ENCODE measurements around the gene NECTIN4.
A peak's percentile ranks its signal among the peaks of the same experiment; 100 is the strongest.
"Not testable (repeated sequence)": the region's sequence is repeated elsewhere in the genome, so short reads cannot be mapped to it uniquely, and the experiment has no call there.

Gene NECTIN4

GRCh38 chr1:161038523-161039153 is 50.7 kb downstream of the NECTIN4 start, which contains the start of gene TSTD1:
TSTD1 (minus strand) TSS chr1:161038964; CDS start chr1:161038889, 75 bp downstream.
- DNase-seq (ENCODE audit: low read depth) = no peak
- peak within 1 kb of the TSS; percentile 58 for H3K4me3 ChIP-seq (ENCODE audit: low read length)
- TF ChIP-seq CTCF (conservative IDR thresholded peaks at IDR 0.05; ENCODE audit: low read length) = no peak

GRCh38 chr1:161037661-161038522 is 51.5 kb downstream of the NECTIN4 start:
- H3K4me3 ChIP-seq (ENCODE audit: low read length) = peak overlapping the region; percentile 58

GRCh38 chr1:161033751-161034150 is 55.6 kb downstream of the NECTIN4 start:
- DNase-seq (ENCODE audit: low read depth) = no peak
- no peak overlapping the region for H3K4me3 ChIP-seq (ENCODE audit: low read length)
- no peak for TF ChIP-seq CTCF (conservative IDR thresholded peaks at IDR 0.05; ENCODE audit: low read length)

More at GRCh38 chr1:161037661-161038522, 51.5 kb downstream of the NECTIN4 start:
- no peak for DNase-seq (ENCODE audit: low read depth)
- no peak for TF ChIP-seq CTCF (conservative IDR thresholded peaks at IDR 0.05; ENCODE audit: low read length)

GRCh38 chr1:161032409-161032808 is 56.9 kb downstream of the NECTIN4 start:
- no peak overlapping the region for H3K4me3 ChIP-seq (ENCODE audit: low read length)
- TF ChIP-seq CTCF (conservative IDR thresholded peaks at IDR 0.05; ENCODE audit: low read length) = no peak
- DNase-seq (ENCODE audit: low read depth) = no peak

GRCh38 chr1:161031874-161032273 is 57.5 kb downstream of the NECTIN4 start:
- H3K4me3 ChIP-seq (ENCODE audit: low read length) = no peak overlapping the region
- no peak for TF ChIP-seq CTCF (conservative IDR thresholded peaks at IDR 0.05; ENCODE audit: low read length)
- DNase-seq (ENCODE audit: low read depth) = no peak

- DNase-seq (ENCODE audit: low read depth); H3K4me3 ChIP-seq (ENCODE audit: low read length): not testable (repeated sequence)
These were observed 59.9 kb downstream of the NECTIN4 start for GRCh38 chr1:161029466-161029865.

GRCh38 chr1:161026954-161027353 is 62.4 kb downstream of the NECTIN4 start:
- H3K4me3 ChIP-seq (ENCODE audit: low read length); DNase-seq (ENCODE audit: low read depth): not testable (repeated sequence)

- H3K4me3 ChIP-seq (ENCODE audit: low read length); DNase-seq (ENCODE audit: low read depth): not testable (repeated sequence)
These were observed 66.9 kb downstream of the NECTIN4 start for GRCh38 chr1:161022432-161022831.
